Heart left ventricle (tissue), 16 donors: ENCODE measurements around the gene LORICRIN. TPM values are rescaled to one million over a fixed set of nuclear protein-coding genes. Genes with fewer than 3 reads are reported as not detected.

ENCODE experiments used
- ATAC-seq, 4 donors: fragments of 200-7000 bp; cut with Tn5 transposase; one replicate each; pipeline ENCODE4 v1.9.1; 2020 to 2022; ENCODE audit warnings: moderate library complexity in 4 of 4, mild to moderate bottlenecking in 3 of 4, moderate number of reproducible peaks in 1 of 4
- DNase-seq, 5 donors: peaks; one replicate each; pipeline ENCODE4 v3.0.0-alpha.2; 2020
- H3K27ac ChIP-seq, 12 donors: fragments of 200-600 bp; sonication (generic) in 4 of 12; one replicate each; pipeline versions ENCODE4 v1.5.0 to v1.8.0; 2016 to 2022; ENCODE audit warnings: mild to moderate bottlenecking in 2 of 12
- H3K27me3 ChIP-seq, 9 donors: fragments of 200-600 bp; sonication (generic) in 2 of 9; one replicate each; pipeline versions ENCODE4 v1.5.1 to v1.8.0; 2016 to 2022; ENCODE audit warnings: mild to moderate bottlenecking in 3 of 9
- H3K36me3 ChIP-seq, 9 donors: fragments of 200-600 bp; sonication (generic) in 2 of 9; one replicate each; pipeline versions ENCODE4 v1.5.0 to v1.8.0; 2018 to 2022; ENCODE audit warnings: mild to moderate bottlenecking in 2 of 9
- H3K4me1 ChIP-seq, 12 donors: fragments of 200-600 bp; sonication (generic) in 4 of 12; one replicate each; pipeline versions ENCODE4 v1.5.0 to v1.8.0; 2016 to 2022; ENCODE audit warnings: mild to moderate bottlenecking in 3 of 12
- H3K4me3 ChIP-seq, 12 donors: fragments of 200-600 bp; sonication (generic) in 4 of 12; one replicate each; pipeline versions ENCODE4 v1.5.0 to v1.8.0; 2017 to 2022; ENCODE audit warnings: mild to moderate bottlenecking in 9 of 12, moderate library complexity in 4 of 12
- H3K9me3 ChIP-seq, 12 donors: fragments of 200-600 bp; sonication (generic) in 4 of 12; one replicate each; pipeline versions ENCODE4 v1.5.0 to v1.8.0; 2016 to 2022; ENCODE audit warnings: mild to moderate bottlenecking in 1 of 12
- POLR2A ChIP-seq, 2 donors: fragments of 450-650 bp; IDR thresholded peaks; one replicate each; pipeline ENCODE4 v1.6.1; 2017; ENCODE audit warnings: antibody characterized with exemption in 2 of 2, mild to moderate bottlenecking in 2 of 2, moderate library complexity in 2 of 2
- WGBS, 4 donors: extraction: QIAGEN DNeasy Blood & Tissue Kit in 2 of 4; methylation state at CpG; one replicate each; pipeline versions ENCODE4 v1.1.5 to v1.1.7; 2013 to 2018; 5-methylcytosine and 5-hydroxymethylcytosine counted together
- intact Hi-C, 10 donors: fragments of 100-400 bp; cut with DNase I; formaldehyde crosslinking; loops; one replicate each; pipeline versions ENCODE4 v1.11.1 to v1.14.2; 2022
- polyA plus RNA-seq, 2 donors: library from polyadenylated mRNA; stranded (reverse); fragments of 200-250 nt; gene quantifications; one replicate each; pipeline ENCODE4 v1.2.3, GENCODE V29; 2013
- total RNA-seq, 9 donors: library from RNA; depleted of rRNA in 2 of 9; stranded (reverse); fragments of >200 nt in 2 of 9; fragmentation: NEBNext Ultra II Directional in 3 of 9; extraction: Animal tissue kit (Norgen Biotek cat#: 25700) in 3 of 9; gene quantifications; one replicate each; pipeline versions ENCODE4 v1.1.0 to v1.2.4, GENCODE V29; 2016 to 2023
- TF ChIP-seq, protein P1 (sequence below), 12 donors: fragments of 200-600 bp; sonication (generic) in 4 of 12; IDR thresholded peaks; one replicate each; pipeline versions ENCODE4 v1.5.0 to v1.8.0; 2018 to 2022; ENCODE audit warnings: antibody characterized with exemption in 12 of 12, mild to moderate bottlenecking in 5 of 12
- donor health status: ischemic (EF 13 %, LVEDD 7.1; RV severe dilation, severe dysfunction).
- donor health status: healthy with polysubstance abuse.
- donor health status: DM: no; HTN: yes; CAD: no.
- donor health status: DM: no; HTN: no; CAD: no.
- donor health status: ischemic (EF 25% LVEDD 6.9; RV normal size, moderate dysfunction).
- donor health status: ischemic (EF 25% LVEDD 5.7; RV mildly dilated, moderate dysfunction).
- donor health status: healthy.
- donor health status: DM: yes; HTN: yes; CAD: no.
- donor health status: ischemic (EF 35%, LVEDD 5.7; RV mildly dilated, moderate dysfunction).
- donor health status: nonischemic (EF 11% LVEDD 7.7; RV severe dilation, severe dysfunction).
- donor health status: DM: yes; HTN: yes; CAD: no.
- donor health status: PGD.
- donor health status: ischemic (EF 29% LVEDD 5.4; RV normal size, mild dysfunction).
- donor health status: nonischemic (EF 23%, LVEDD 6.1; RV moderate dilation, normal function).

LORICRIN gene
- total and polyA plus RNA-seq, 11 donors = not detected

DNA sequence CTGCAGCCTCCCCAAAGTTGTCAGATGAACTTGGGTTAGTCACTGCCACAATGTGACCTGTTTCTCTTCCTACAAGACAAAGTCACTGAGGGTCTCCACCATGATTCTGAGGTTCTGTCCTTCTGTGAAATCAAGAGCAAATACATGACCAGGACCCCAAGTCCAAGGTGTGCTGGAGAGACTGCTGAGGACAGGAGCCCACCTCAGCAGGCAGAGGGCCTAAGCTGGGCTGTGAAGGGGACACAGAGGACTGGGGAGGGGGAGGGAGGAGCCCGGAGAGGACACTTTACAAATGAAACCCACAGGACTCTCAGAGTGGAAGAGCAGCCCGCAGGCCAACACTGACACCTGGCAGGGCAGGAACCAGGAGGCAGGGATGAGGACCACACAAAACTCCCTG lies 50.0 kb downstream of the LORICRIN start:
- H3K27me3 ChIP-seq = peaks cover 0 to 14% (median 0%) of the 10 kb centered on the region in 9 donors
- no peaks in the 10 kb centered on the region for H3K36me3 ChIP-seq
- TF ChIP-seq POLR2A (IDR thresholded peaks at IDR 0.05) = no peak
- TF ChIP-seq, protein P1, sequence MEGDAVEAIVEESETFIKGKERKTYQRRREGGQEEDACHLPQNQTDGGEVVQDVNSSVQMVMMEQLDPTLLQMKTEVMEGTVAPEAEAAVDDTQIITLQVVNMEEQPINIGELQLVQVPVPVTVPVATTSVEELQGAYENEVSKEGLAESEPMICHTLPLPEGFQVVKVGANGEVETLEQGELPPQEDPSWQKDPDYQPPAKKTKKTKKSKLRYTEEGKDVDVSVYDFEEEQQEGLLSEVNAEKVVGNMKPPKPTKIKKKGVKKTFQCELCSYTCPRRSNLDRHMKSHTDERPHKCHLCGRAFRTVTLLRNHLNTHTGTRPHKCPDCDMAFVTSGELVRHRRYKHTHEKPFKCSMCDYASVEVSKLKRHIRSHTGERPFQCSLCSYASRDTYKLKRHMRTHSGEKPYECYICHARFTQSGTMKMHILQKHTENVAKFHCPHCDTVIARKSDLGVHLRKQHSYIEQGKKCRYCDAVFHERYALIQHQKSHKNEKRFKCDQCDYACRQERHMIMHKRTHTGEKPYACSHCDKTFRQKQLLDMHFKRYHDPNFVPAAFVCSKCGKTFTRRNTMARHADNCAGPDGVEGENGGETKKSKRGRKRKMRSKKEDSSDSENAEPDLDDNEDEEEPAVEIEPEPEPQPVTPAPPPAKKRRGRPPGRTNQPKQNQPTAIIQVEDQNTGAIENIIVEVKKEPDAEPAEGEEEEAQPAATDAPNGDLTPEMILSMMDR (IDR thresholded peaks at IDR 0.05) = no peak
- ATAC-seq = no peak
- H3K27ac ChIP-seq = no peak overlapping the region
- no peaks in the 10 kb centered on the region for H3K4me1 ChIP-seq
- H3K9me3 ChIP-seq = peaks cover 0 to 3% (median 0%) of the 10 kb centered on the region in 12 donors
- no peak for DNase-seq
- 64 to 74% (median 72%) methylated on average over 2 of the region's 2 CpGs for WGBS, 4 donors
- no peak overlapping the region for H3K4me3 ChIP-seq
- intact Hi-C loops = no loop called here

DNA sequence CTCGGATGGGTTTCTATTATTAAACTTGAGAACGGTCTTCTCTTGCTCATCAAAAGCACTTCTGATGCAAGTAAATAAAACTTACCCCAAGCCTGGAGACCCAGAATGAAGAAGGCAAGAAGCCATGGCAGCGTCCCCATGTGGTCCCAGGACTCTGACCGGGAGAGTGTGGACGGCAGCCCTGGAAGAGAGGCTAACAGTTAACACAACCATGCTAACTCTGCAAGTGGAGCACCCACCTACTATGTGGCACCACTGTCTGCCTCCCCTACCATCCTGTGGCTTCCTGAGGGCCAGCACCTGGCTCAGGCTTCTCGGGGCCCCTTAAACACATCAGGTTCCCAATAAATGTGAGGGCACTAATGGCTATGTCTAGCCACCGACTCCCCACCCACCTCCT lies 51.0 kb downstream of the LORICRIN start:
- DNase-seq (no peak), ATAC-seq (no peak)
- 59 to 68% (median 65%) methylated on average over 7 of the region's 7 CpGs for whole genome bisulfite sequencing, 4 donors

More for the DNA sequence above, 51.0 kb downstream of the LORICRIN start:
- H3K4me3 ChIP-seq = no peak overlapping the region
- no peaks in the 10 kb centered on the region for H3K4me1 ChIP-seq
- H3K27ac ChIP-seq = no peak overlapping the region
- intact Hi-C loops = no loop called here
- no peaks in the 10 kb centered on the region for H3K36me3 ChIP-seq
- peaks cover 0 to 10% (median 0%) of the 10 kb centered on the region in 12 donors for H3K9me3 ChIP-seq
- TF ChIP-seq, protein P1 (IDR thresholded peaks at IDR 0.05) = no peak
- no peak for TF ChIP-seq POLR2A (IDR thresholded peaks at IDR 0.05)
- H3K27me3 ChIP-seq = peaks cover 0 to 14% (median 0%) of the 10 kb centered on the region in 9 donors

Other genes with a start within 250 kb of the LORICRIN start
- gene SPRR1B, start 228.5 kb upstream of the LORICRIN start, total RNA-seq = not detected
- gene SPRR1B, start 228.5 kb upstream of the LORICRIN start, polyA plus RNA-seq = not detected
- not detected for gene SPRR2D, start 218.6 kb upstream of the LORICRIN start, total RNA-seq
- under 1 TPM in 1 of 2 donors, not detected in 1; 0.12 TPM for gene SPRR2D, start 218.6 kb upstream of the LORICRIN start, polyA plus RNA-seq
- not detected for gene SPRR2A, start 202.2 kb upstream of the LORICRIN start, total RNA-seq
- gene SPRR2A, start 202.2 kb upstream of the LORICRIN start, polyA plus RNA-seq = under 1 TPM in 1 of 2 donors, not detected in 1; 0.32 TPM
- not detected for gene SPRR2B, start 188.1 kb upstream of the LORICRIN start, total RNA-seq
- not detected for gene SPRR2B, start 188.1 kb upstream of the LORICRIN start, polyA plus RNA-seq
- not detected for gene SPRR2E, start 165.2 kb upstream of the LORICRIN start, total RNA-seq
- gene SPRR2E, start 165.2 kb upstream of the LORICRIN start, polyA plus RNA-seq = under 1 TPM in 1 of 2 donors, not detected in 1; 0.12 TPM
- 1 to 10 TPM in 1 of 9 donors, not detected in 8; 5.5 TPM for gene SPRR2F, start 146.2 kb upstream of the LORICRIN start, total RNA-seq
- not detected for gene SPRR2F, start 146.2 kb upstream of the LORICRIN start, polyA plus RNA-seq
- gene SPRR2G, start 108.8 kb upstream of the LORICRIN start, total RNA-seq = not detected
- not detected for gene SPRR2G, start 108.8 kb upstream of the LORICRIN start, polyA plus RNA-seq
- gene LELP1, start 56.3 kb upstream of the LORICRIN start, total RNA-seq = not detected
- gene LELP1, start 56.3 kb upstream of the LORICRIN start, polyA plus RNA-seq = not detected
- gene PRR9, start 42.1 kb upstream of the LORICRIN start, total RNA-seq = 1 to 10 TPM in 1 of 9 donors, not detected in 8; 1.1 TPM
- not detected for gene PRR9, start 42.1 kb upstream of the LORICRIN start, polyA plus RNA-seq
- not detected for gene PGLYRP3, start 53.3 kb downstream of the LORICRIN start, total RNA-seq
- not detected for gene PGLYRP3, start 53.3 kb downstream of the LORICRIN start, polyA plus RNA-seq
- not detected for gene PGLYRP4, start 89.2 kb downstream of the LORICRIN start, total RNA-seq
- gene PGLYRP4, start 89.2 kb downstream of the LORICRIN start, polyA plus RNA-seq = not detected
- gene S100A9, start 98.2 kb downstream of the LORICRIN start, total RNA-seq = 100 to 1,000 TPM in 3 of 9 donors, 10 to 100 TPM in 5, 1 to 10 TPM in 1; 5.7 to 350 (median 76.2) TPM
- gene S100A9, start 98.2 kb downstream of the LORICRIN start, polyA plus RNA-seq = 100 to 1,000 TPM in 1 of 2 donors, 10 to 100 TPM in 1; 43.3 to 202 TPM
- 1 to 10 TPM in 8 of 9 donors, not detected in 1; 1.2 to 8.9 (median 3.7) TPM for gene S100A12, start 115.9 kb downstream of the LORICRIN start, total RNA-seq
- gene S100A12, start 115.9 kb downstream of the LORICRIN start, polyA plus RNA-seq = 1 to 10 TPM; 5.1 to 9.1 TPM
- 100 to 1,000 TPM in 2 of 9 donors, 10 to 100 TPM in 6, 1 to 10 TPM in 1; 6.0 to 199 (median 27.2) TPM for gene S100A8, start 131.4 kb downstream of the LORICRIN start, total RNA-seq
- 10 to 100 TPM; 32.3 to 72.9 TPM for gene S100A8, start 131.4 kb downstream of the LORICRIN start, polyA plus RNA-seq
- not detected for gene S100A7A, start 156.8 kb downstream of the LORICRIN start, total RNA-seq
- not detected for gene S100A7A, start 156.8 kb downstream of the LORICRIN start, polyA plus RNA-seq
- not detected for gene S100A7, start 201.0 kb downstream of the LORICRIN start, total RNA-seq
- not detected for gene S100A7, start 201.0 kb downstream of the LORICRIN start, polyA plus RNA-seq